Measurements from ENCODE around the gene HRG.

Gene HRG

DNA sequence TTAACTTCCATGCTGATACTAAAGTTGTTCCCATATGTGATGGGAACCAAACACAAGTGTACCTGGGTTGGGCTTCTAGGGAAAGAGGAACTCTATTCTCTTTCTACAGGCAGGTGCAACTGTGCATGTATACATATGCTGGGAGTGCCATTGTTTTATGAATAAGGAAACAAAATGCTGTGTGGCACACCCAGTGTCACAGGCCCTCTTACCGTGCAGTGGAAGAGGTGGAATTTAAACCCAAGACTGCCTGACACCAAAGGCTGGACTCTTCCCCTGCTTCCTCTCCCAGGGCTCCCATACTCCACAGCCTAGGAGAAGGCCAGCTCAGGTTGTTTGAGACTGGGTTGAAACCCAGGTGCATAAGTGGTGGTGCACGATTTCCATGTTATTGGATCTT, 27.6 kb upstream of the HRG start:
- DNase-seq: no peak

DNA sequence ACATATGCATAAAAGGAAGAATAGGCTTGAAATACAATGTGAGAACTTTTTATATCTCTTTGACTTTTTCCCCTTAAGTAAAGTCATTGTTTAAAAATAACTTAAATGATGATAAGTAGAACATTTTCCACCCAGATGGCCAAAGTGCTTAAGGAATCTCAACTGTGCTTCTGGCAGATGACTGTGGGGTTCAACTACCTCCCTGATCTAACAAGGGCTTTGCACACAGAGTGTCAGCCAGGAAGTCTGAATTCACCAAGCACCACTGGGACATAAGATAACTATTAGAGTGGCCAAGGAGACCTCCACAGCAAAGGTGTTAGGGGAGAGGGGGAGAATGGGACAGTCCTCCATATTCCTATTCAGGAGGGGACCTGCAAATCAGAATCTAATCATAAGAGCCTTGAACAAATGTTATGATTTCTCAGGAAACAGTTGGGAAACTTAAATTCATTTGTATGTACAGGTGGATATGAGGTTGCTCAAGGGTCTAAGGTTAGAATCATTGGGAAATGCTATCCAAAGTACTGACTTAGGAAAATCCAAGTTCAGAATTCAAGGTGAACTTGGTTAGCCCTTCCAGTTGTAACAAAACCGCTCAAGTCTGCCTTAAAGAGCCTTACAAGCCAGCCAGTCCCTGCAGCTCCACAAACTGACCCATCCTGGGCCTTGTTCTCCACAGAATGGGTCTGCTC, 25.9 kb upstream of the HRG start, which contains the start of gene FETUB:
FETUB (plus strand) TSS at position 622 of the 695 bp plus-strand sequence; CDS start at position 684, 62 bp downstream.
- no peak for DNase-seq

DNA sequence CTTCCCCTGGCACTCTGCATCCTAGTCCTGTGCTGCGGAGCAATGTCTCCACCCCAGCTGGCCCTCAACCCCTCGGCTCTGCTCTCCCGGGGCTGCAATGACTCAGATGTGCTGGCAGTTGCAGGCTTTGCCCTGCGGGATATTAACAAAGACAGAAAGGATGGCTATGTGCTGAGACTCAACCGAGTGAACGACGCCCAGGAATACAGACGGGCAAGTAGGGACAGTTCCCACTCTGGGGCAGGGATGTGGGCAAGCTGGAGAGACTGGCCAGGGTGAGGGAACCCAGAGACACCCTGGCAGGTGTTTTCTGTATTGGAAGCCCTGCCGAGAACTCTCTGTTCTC, 25.4 kb upstream of the HRG start:
- DNase-seq: no peak

DNA sequence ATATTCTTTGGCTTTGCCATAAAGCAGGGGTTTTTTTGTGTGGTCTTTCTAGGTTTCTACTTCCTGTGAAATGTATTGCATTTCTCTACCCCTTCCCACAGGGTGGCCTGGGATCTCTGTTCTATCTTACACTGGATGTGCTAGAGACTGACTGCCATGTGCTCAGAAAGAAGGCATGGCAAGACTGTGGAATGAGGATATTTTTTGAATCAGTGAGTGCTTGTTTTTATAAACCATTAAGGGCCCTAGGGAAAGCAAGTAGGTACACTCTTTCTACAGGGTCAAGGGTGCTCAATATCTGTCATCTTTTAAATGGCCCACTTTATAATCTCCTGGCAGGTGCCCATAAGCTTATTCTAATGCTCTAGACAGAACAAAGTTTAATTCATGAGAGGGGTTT, 24.9 kb upstream of the HRG start:
- DNase-seq: no peak

DNA sequence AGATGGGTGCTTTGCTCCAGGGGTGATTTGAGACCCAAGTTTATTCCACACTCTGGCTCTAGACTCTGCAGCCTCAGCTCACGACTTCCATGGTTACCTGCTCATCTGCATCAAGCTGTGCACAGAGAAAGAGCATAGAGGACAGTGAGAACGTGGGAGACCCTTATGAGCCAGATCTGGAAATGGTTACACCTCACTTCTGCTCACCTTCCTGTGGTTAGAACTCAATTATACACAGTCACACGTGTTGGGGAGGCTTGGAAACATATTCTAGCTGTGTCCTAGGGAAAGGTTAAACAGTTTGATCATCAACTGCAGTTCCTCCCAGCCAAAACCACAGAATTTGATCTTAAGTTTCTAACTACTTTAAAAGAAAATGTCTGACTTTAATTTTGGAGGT, 23.8 kb upstream of the HRG start:
- no peak for DNase-seq

DNA sequence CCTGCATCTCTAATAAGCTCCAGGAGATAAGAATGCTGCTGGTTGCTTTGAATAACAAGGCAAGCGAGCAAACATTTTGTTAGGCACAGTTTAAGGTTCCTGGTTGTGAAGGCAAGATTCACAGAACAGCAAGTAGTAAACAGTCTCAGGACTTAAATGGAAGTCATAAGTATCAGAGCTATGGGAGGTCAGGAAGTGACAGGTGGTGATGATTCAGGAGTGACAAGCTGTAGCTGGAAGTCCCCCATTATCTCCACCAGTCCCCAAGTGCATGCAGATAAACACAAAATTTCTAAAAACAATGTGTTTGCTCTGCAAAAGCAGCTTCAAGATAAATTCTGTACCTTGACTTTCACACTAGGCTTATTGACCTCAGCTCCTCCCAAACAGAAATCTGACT, 22.3 kb upstream of the HRG start:
- no peak for DNase-seq

DNA sequence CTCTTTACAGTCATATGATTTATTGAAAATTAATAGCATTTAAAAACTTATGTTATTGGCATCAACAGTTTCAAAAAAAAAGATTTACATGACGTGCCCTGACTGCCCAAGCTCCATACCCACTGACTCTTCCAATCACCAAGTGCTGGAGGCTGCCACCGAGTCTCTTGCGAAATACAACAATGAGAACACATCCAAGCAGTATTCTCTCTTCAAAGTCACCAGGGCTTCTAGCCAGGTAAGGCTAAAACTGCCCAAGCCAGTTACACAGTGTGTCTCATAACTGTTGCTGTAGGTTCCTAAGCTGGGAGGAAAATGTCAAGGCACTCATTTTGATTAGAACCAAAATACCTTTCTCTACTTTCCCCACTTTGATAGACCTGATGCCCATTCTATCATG, 21.1 kb upstream of the HRG start:
- DNase-seq: no peak

DNA sequence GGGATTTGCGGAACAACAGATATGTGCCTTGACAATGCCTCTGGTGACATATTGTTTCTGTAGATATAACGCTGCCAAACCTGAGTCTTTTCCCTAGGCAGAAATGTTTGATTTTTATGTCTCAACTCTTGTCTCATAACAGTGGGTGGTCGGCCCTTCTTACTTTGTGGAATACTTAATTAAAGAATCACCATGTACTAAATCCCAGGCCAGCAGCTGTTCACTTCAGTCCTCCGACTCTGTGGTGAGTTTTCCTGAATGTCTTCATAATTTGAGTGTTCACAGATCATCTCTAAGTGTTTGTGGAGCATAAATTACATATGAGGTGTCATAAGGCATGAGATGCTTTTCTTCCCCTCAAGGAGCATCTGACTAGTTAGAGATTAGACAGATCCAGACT, 19.7 kb upstream of the HRG start:
- DNase-seq: no peak

DNA sequence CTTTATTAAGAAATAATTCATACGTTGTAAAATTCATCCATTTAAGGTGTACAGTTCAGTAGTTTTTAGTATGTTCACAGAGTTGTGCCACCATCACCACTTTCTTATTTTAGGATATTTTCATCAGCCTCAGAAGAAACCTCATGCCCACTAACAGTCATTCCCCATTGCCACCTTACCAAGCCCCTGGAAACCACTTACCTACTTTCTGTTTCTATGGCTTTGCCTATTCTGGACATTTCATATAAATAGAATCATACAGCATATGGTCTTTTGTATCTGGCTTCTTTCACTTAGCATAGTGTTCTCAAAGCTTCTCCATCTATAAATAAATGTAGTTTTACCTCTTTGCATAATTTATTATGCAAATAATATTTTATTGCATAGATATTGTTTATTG, 19.0 kb upstream of the HRG start:
- DNase-seq: no peak

DNA sequence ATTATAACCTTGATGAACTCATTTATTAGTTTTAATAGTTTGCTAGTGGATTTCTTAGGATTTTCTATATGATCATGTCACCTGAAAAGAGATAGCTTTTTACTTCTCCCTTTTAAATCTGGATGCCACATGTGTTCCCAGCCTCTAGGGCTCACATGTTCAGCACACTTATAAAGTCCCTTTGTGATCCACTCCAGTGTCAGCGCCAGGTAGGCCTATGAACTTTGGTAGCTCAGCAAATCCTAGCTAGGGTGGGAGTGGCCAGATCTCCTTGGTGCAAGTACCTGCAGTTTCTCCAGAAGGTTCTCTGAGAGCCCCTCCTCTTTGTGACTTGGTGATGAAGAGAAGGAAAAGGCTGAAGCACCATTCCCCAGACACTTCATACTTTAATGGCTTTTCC, 17.0 kb upstream of the HRG start:
- DNase-seq: no peak

DNA sequence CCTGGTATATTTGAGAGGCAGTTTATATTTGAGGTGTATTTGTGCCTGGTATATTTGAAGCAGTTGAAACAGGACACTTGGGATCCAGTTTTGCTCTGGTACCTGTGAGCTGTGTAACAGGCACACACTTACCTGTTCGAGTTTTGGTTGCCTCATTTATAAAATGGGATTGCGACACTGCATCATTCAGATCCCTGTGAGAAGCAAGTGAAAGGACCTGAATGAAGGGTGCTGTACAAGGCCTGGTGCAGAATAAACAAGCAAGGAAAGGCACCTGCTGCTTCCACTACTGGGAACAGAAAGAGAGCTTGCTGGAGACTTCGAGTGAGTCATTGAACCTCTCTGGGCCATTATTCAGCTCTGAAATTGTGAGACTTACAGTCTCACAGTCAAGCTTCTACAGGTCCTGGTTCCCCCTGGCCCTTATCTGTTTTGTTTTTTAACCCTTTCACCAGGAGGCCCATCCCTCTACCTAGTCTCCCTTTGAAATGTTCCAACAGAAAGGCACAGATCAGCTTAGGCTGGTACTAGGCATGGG, 14.1 kb upstream of the HRG start:
- no peak for DNase-seq

DNA sequence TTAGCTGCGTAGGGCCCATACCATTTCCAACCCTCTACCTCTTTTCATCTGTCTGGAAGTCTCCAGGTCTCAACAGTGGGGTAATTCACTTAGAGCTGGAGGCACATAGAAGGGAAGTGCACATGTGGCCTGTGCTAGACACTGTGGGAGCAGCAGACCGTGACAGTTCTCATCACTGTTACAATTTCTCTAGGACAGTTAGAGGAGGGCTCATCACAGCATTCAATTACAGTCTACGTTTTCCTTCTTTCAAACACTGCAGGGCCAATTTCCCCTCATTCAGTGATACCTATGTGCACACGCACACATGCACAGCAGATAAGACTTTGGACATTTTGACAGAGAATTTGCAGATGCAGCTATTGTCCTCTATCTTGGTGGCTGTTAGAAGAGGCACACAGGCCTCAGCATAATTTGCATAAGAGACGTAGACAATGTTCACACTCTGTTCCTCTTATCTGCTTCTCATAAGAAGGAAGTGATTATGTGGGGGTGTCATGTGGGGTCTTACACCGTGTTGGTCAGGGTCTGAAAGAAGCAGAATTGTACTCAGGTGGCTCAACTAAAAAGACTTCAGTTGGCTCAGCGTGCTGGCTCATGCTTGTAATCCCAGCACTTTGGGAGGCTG, 12.6 kb upstream of the HRG start:
- DNase-seq: no peak

DNA sequence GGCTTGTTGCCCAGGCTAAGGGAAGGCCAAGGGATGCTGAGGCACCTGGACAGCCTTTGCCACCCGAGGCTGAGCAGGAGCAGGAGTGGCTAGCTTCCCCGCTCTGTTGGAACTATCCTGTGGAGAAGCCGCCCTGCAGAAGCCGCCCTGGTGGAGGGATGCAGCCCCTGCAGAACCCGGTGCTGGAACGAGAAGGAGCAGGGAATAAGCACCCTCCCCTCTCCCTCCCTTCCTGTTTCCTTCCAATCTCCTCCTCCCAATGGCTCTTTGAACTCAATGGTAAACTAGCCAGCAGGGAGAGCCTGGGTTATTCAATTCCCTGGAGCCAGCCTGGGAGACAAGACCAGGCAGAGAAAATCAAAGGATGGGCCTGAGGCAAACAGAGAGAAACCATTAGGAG, 11.8 kb upstream of the HRG start:
- no peak for DNase-seq

DNA sequence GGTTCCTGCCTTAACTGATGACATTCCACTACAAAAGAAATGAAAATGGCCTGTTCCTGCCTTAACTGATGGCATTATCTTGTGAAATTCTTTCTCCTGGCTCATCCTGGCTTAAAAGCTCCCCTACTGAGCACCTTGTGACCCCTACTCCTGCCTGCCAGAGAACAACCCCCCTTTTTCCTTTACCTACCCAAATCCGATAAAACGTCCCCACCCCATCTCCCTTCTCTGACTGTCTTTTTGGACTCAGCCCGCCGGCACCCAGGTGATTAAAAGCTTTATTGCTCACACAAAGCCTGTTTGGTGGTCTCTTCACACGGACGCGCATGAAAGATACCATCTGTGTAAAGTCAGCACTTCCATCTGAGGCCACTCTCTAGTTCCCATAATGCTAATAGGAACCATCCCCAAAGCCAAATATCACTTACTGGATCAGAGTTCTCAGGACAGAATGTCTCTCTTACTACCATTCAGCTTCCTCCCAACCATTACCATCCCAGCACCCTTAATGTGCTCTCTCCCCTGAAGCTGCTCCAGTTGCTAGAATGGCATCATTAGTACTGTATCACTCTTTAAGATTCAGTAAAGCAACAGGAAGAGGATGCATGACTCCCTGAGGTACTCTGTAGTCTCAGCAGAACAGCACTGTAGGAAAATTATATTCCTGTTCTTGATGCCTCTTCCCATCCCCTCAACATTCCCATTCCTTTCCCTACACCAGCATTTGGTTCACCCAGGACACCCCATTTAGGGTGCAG, 2.3 kb upstream of the HRG start:
- no peak for DNase-seq

DNA sequence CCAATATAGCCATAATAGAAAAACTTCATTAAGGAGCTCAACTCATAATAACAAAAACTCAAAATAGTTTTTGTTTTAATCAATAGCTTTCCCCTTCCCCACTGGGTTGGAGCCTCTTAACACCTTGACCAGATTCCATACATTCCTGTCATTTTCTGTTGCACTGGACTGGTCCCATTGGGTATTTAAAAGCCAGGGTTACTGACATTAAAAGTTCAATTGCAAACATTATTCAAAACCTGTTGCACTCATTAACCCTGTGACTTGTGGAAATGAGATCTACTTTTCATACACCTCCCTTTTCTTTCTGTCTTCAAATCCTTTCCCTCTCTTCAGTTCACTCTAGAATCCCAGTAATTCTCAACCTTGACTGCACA, 1.7 kb upstream of the HRG start:
- DNase-seq: no peak

DNA sequence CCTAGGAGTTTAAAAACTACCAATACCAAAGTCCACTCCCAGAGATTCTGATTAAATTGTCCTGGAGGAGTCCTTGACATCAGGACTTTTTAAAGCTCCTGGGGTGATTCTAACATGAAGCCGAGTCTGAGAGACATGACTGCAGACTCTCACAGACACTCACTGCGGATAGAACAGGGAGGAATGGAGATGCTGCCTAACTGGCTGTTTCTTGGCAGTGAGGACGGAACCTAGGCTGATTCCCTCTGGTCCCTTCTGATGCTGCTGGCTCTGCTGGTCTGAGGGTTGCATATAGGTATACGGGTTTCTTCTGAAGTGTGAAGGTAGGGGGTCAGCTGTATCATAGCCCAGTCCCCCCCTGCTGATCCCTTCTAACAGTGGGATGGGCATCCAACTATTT, 1.3 kb upstream of the HRG start:
- DNase-seq: no peak

DNA sequence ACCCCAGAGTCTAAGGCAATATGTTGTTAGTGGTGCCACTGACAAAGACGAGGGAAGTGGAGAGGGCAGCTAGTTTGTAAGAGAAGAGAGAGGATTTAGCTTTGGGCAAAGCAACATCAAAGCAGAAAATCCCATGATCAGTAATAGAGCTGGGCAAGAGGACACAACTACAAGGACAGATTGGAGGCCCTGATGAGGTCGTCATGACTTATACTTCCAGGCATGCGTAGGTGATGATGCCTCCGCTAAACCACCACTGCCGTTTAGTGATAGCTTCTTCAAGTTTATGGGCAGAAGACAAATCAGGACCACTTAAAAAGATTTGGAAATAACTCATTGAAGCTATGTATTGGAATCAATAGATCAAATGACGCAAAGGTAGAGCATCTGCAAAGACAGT, 2.6 kb downstream of the HRG start:
- no peak for DNase-seq

DNA sequence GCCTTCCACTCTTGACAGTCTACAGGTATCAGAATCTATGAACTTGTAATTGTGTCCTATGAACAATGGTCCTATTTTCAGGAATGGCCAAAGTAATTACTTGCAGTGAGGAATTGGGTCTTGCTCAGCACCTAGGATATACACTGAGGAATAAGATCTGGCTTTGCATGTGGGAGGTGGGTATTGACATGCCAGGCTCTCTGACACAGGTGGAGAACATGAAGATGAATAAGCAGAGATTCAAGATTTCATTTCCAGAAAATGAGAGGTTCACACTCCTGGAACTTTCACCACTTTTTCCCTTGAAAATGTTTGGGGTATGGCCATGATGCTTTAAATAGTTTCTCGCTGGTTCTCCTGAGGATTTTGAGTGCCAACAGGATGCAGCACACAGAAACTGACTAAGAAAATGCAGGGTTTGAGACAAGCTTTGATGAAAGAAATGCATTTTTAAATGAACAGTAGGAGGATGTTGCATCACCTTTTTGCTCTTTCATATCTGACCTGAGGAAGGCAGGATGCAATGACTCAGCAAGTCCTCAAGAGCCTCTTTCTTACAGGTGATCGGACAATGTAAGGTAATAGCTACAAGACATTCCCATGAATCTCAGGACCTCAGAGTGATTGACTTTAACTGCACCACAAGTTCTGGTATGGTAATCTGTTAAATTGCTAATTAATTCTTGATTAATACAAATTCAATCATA, 3.7 kb downstream of the HRG start:
- no peak for DNase-seq

DNA sequence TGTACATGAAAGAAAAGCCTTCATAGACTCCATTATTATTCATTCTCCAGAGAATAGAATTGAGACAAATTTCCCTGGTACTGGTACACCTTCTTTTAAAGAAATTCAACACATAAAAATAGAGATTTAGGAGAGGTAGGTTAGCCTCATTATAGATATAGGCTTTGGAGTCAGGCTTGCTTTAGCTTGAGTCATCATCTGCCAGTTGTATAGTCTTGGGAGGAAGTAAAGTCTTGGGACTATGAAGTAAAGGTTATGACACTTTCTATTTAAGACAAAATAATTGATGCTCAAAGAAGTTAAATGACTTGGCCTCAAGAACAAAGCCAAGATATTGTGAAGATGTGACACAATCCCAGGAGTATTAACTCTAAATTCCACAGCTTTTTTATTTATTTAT, 4.3 kb downstream of the HRG start:
- no peak for DNase-seq

DNA sequence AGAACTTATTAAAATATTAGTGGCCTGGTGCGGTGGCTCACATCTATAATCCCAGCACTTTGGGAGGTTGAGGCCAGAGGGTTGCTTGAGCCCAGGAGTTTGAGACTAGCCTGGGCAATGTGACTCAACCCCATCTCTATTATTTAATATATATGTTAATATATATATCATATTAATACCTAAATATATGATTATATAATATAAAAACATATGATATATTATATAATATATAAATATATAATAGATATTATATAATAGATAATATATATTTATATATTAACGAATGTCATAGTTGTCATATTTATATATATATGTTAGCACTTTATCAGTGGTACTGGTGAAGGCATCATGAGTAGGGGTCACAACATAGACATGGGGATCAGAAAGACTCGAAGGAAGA, 5.2 kb downstream of the HRG start:
- no peak for DNase-seq

DNA sequence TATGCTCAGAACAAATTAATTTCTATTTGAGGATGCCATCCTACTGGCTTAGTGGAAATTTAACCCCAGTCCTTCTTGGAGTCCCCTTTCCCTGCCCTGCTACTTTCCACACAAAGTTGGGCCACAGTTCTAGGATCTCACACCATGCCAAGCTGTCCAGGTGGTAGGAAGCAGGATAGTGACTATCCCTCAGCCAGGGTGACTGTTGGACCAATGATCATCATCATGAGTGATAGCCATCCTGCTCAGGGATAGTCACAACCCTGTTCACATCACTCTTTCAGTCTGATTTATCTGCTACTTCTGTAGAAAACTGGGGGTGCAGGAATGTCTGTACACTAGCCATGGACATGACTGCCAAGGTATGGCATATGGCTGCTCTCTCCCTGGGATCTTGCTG, 12.8 kb downstream of the HRG start:
- no peak for DNase-seq

DNA sequence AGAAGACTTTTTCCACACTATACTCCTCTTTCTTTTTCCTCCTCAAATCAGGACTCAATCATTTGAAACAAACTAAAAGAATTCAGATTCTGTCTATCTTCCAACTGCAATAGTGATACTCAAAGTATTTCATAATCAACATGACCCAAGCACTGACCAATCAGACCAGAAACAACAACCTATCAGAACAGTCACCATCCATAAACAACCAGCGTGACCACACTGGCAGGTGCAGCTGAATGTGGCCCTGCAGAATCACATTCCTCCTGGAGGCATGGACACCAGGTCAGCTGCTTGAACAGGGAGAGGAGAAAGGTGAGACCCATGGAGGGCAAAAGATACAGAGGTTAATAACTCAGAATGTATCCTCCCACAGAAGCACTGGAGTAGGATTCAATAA, 13.3 kb downstream of the HRG start:
- DNase-seq: no peak

DNA sequence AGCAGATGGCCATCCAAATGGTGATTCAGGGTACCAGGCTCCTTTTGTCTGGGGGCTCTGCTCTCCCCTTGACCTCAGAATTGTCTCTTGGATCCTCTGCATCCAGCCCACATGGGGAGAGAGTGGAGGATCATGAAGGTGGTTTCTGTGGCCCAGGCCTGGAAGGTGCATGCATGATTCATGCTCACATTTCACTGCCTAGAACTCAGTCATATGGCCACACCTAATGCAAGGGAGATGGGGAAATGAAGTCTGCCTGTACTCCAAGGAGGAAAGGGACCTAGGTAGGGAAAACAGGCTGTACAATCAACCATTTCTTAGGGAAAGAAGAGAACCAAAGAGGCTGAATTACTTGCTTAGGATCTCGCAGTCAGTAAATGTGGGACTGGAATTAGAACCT, 15.1 kb downstream of the HRG start:
- DNase-seq: no peak

DNA sequence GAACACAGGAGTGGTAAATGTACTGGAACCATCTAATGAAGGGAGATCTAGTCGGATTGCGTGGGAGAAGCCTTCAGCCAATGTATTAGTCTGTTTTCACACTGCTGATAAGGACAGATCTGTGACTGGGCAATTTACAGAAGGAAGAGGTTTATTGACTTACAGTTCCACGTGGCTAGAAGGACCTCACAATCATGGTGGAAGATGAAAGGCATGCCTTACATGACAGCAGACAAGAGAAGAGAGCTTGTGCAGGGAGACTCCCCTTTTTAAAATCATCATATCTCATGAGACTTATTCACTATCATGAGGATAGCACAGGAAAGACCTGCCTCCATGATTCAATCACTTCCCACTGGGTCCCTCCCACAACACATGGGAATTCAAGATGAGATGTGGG, 17.0 kb downstream of the HRG start:
- no peak for DNase-seq
